Measurements from ENCODE around the gene ALG6.

- TF ChIP-seq EZH2phosphoT487 (IDR thresholded peaks at IDR 0.05; ENCODE audit: insufficient read depth, low read depth) (no peak), EZH2 (IDR thresholded peaks at IDR 0.05; ENCODE audit: insufficient read depth, poor library complexity, severe bottlenecking) (no peak)
Measured at GRCh38 chr1:63448731-63449246, 81.4 kb downstream of the ALG6 start.
